Measurements from ENCODE around the gene DES. TPM values are rescaled to one million over a fixed set of nuclear protein-coding genes. Genes with fewer than 3 reads are reported as not detected.

DES gene
- total and polyA plus RNA-seq, 2 of the 4 experiments (the other 2 are of a cell fraction), result 4.3 to 4.9 TPM

- TF ChIP-seq RAD21 (IDR thresholded peaks at IDR 0.05; ENCODE audit: low read length), result no peak
These were observed 18.3 kb upstream of the DES start (continued) for GRCh38 chr2:219399716-219400478.

GRCh38 chr2:219400562-219400961 lies 17.6 kb upstream of the DES start:
- Histone ChIP-seq H2BK5ac (ENCODE audit: low read depth, low read length, poor library complexity, severe bottlenecking) (no peak overlapping the region), H3K9me1 (ENCODE audit: insufficient read depth, low read length) (peaks cover under 1% of the 10 kb centered on the region; the same call in 1 of the 2 replicates), H4K5ac (ENCODE audit: low read depth, low read length) (no peak overlapping the region), H3K4me1 (ENCODE audit: control insufficient read depth, insufficient read depth, low read length) (peaks cover 11% of the 10 kb centered on the region), H2AK5ac (ENCODE audit: low read depth, low read length) (no peak overlapping the region), H3K56ac (ENCODE audit: extremely low read depth, insufficient read depth, low read length) (no peak overlapping the region), H4K8ac (ENCODE audit: low read depth in 2 of 2, low read length in 2 of 2) (no peak overlapping the region), H3K27me3 (ENCODE audit: control insufficient read depth, insufficient read depth, low read length) (peaks cover under 1% of the 10 kb centered on the region; the same call in 1 of the 2 replicates), H3K79me1 (ENCODE audit: low read depth in 1 of 2, low read length in 2 of 2) (no peaks in the 10 kb centered on the region), H3K14ac (replicated peaks; ENCODE audit: low read depth, low read length) (no peak overlapping the region), H2AK9ac (replicated peaks; ENCODE audit: low read depth, low read length, poor library complexity) (no peak overlapping the region), H4K20me1 (ENCODE audit: insufficient read depth, low read length) (no peaks in the 10 kb centered on the region), H3K23ac (ENCODE audit: low read depth, low read length) (no peak overlapping the region), H3K36me3 (ENCODE audit: control insufficient read depth, insufficient read depth, low read length) (no peaks in the 10 kb centered on the region), H3K4me2 (ENCODE audit: low read depth, low read length) (no peak overlapping the region), H3K18ac (ENCODE audit: low read depth, low read length) (no peak overlapping the region), H3K27ac (ENCODE audit: insufficient read depth, low read length) (no peak overlapping the region), H3K4ac (ENCODE audit: low read depth, low read length) (no peak overlapping the region), H2BK15ac (ENCODE audit: low read depth, low read length) (no peak overlapping the region), H2BK120ac (ENCODE audit: low read depth, low read length) (no peak overlapping the region), H3K9ac (ENCODE audit: low read depth, low read length) (no peak overlapping the region), H3K9me3 (ENCODE audit: control insufficient read depth, insufficient read depth, low read length) (no peaks in the 10 kb centered on the region), H2BK20ac (ENCODE audit: low read depth, low read length) (no peak overlapping the region), H2AFZ (replicated peaks; ENCODE audit: low read length, poor library complexity) (no peak overlapping the region), H4K91ac (ENCODE audit: insufficient read depth, low read depth, low read length) (no peak overlapping the region), H3K4me3 (ENCODE audit: insufficient read depth, low read depth, low read length) (no peak overlapping the region)
- dilution Hi-C loops (cut with HindIII; ENCODE audit: low sequenced_read_pairs, unreplicated experiment), result no loop called here
- intact Hi-C loops (cut with micrococcal nuclease), result no loop called here
- ATAC-seq (ENCODE audit: low read depth) (no peak), DNase-seq (no peak)
- BruUV-seq (replicated peaks), result no TSS peak
- in situ Hi-C loops (cut with MboI; ENCODE audit: low sequenced_read_pairs), result loop anchor here (5.0 kb wide), 1 partner anchor 132 kb away; no protein-coding TSS in a partner anchor
- POLR2A ChIA-PET (ENCODE audit: unreplicated experiment), result no interaction called here
- CTCF ChIA-PET, result no interaction called here
- TF ChIP-seq CEBPB (IDR thresholded peaks at IDR 0.05; ENCODE audit: low read depth, low read length), result no peak
- no peak for TF ChIP-seq ELK1 (IDR thresholded peaks at IDR 0.05; ENCODE audit: borderline replicate concordance, low read depth, low read length)
- TF ChIP-seq CHD1 (IDR thresholded peaks at IDR 0.05; ENCODE audit: low read depth, low read length), result no peak
- no peak for TF ChIP-seq SMC3 (IDR thresholded peaks at IDR 0.05; ENCODE audit: low read depth, low read length)
- no peak for TF ChIP-seq MAFK (IDR thresholded peaks at IDR 0.05; ENCODE audit: low read depth, low read length)
- WGBS, 2 experiments (ENCODE audit: extremely low coverage in 2 of 2, insufficient read length in 1 of 2), result no CpG with 5 or more reads among the region's 6 CpGs
